SK-N-MC (cell line): ENCODE measurements around the gene UTP15.

Source experiments
- EZH2 ChIP-seq: fragments of 200-600 bp; sonication (generic); IDR thresholded peaks from one replicate; pipeline ENCODE4 v1.6.1; 2017; ENCODE audit warnings: antibody characterized with exemption
- POLR2AphosphoS5 ChIP-seq: IDR thresholded peaks from 2 replicates; pipeline ENCODE4 v1.6.1; 2012; ENCODE audit warnings: mild to moderate bottlenecking, low read depth, low read length, borderline replicate concordance

DNA sequence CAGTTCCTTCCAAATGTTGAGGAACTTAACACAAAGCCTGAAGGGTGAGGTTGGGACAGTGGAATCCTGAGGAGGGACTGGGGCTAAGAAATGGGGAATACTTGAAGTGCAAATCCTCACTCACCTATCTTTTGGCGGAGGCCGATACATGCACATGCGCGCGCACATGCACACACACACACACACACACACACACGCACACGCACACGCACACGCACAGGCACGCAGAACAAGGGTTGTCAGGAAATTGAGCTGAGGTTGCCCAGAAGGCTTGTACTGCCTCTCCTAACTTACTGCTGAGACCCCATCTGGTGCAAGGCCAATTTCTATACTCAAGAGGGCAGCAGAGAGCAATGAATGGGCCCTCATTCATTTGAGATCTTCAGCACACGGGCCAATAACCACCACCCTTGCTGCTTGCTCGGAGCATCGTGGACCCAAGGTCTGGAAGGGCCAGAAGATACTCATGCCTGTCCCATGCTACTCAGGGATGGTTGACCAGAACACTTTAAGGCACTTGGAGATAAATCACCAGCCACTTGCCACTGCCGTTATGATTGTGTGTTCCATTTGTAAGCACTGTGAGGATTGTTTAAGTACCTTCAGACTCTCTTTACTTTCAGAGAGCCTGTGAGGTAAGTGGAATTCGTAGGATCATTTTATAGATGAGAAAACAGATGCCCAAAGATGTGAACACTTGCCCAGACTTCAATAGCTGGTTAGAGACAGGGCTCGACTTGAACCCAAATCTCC, 45.8 kb upstream of the UTP15 start:
- TF ChIP-seq POLR2AphosphoS5 (no peak), EZH2 (no peak)
